ENCODE measurements around the gene IL17RE.

The IL17RE gene

GRCh38 chr3:9951598-9951961 lies 48.9 kb downstream of the IL17RE start:
- in situ Hi-C loops (cut with MboI; ENCODE audit: low sequenced_read_pairs): no loop called here

- in situ Hi-C loops (cut with MboI; ENCODE audit: low sequenced_read_pairs): no loop called here
Measured at GRCh38 chr3:9951962-9952805, 49.5 kb downstream of the IL17RE start, which contains the start of gene PRRT3. Gene PRRT3, minus strand, starts transcription at chr3:9952408. Its CDS starts 2,293 bp downstream, at chr3:9950115.

GRCh38 chr3:9955067-9955502 lies 52.4 kb downstream of the IL17RE start:
- in situ Hi-C loops (cut with MboI; ENCODE audit: low sequenced_read_pairs): no loop called here

DNA sequence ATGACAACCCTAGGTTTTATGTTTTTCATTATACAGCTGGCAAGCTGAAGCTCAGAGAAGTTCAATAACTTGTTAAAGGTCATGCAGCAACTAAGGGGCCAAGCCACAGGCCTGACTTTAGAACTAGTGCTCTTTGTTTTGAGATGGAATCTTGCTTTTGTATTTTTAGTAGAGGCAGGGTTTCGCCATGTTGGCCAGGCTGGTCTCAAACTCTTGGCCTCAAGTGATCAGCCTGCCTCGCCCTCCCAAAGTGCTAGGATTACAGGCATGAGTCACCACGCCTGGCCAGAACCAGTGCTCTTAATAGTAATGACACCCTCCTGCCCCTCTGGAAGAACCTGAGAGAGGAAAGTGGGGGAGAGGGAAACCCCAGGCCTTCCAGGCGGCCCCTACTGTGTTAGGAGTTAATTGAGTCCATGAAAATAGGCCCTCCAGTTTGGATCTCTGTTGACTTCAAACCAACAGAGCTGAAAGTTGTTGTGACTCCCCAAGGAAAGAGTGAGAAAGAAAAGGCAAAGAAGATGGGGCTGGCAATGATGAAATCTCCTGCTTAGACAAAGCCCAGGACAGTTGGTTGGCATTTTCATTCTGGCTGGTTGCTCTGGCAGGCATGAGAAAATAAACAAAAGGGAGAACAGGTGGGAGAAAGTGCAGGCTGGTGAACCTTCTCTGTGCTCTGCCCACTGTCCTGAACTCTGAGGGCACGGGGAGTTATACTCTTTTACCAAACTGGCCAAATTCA lies 53.1 kb downstream of the IL17RE start:
- in situ Hi-C loops (cut with MboI; ENCODE audit: low sequenced_read_pairs): no loop called here

DNA sequence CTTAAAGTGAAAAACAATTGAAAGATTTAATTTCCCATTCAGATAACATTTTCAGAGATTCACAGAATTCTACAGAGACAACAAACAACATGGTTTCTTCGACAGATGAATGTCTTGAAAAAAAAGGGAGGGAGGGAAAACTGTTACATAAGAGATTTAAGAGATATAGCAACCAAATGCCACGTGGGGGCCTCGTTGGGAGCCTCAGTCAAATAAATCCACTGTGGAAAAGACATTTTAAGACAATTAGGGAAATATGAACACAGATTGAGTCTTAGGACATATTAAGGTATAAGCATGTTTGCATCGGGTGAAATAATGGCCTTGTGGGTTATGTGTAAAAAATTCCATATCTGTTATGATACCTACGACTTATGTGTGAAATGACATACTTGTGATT lies 54.6 kb downstream of the IL17RE start:
- in situ Hi-C loops (cut with MboI; ENCODE audit: low sequenced_read_pairs): no loop called here

GRCh38 chr3:9965200-9965875 lies 62.7 kb downstream of the IL17RE start:
- in situ Hi-C loops (cut with MboI; ENCODE audit: low sequenced_read_pairs): no loop called here
